HCT116 (cell line): Measurements from ENCODE around the gene HMGXB3. TPM values are rescaled to one million over a fixed set of nuclear protein-coding genes. Genes with fewer than 3 reads are reported as not detected.

Experiments used
- ATAC-seq: fragments of 200-7000 bp; cut with Tn5 transposase; 2 replicates; pipeline ENCODE4 v1.9.1; 2020; ENCODE audit warnings: mild to moderate bottlenecking, moderate library complexity
- Bru-seq: library from RNA; stranded (reverse); fragments of 400-500 nt; gene quantifications from one replicate; lab custom pipeline; 2021; lab: Mats Ljungman, UMichigan
- BruChase-seq, 2 experiments: library from RNA; stranded (reverse); fragments of 400-500 nt; gene quantifications; one replicate each; lab custom pipeline; 2021; lab: Mats Ljungman, UMichigan
- BruUV-seq: library from RNA; stranded (reverse); fragments of 400-500 nt; replicated peaks from 2 replicates; lab custom pipeline; 2021; lab: Mats Ljungman, UMichigan
- CTCF ChIA-PET: fragments of 300-600 bp; sonication (Branson Sonifier 250); formaldehyde crosslinking; loops from one replicate; lab custom pipeline; 2021; ENCODE audit warnings: antibody characterized with exemption; lab: Charles Lee
- POLR2A ChIA-PET: fragments of 300-600, 350-600 bp; sonication (Branson Sonifier 250); formaldehyde crosslinking; loops from one replicate; lab custom pipeline; 2021; ENCODE audit warnings: antibody characterized with exemption; lab: Charles Lee
- RAD21 ChIA-PET, 2 experiments: fragments of 300-600 bp; sonication (Branson Sonifier 250); formaldehyde crosslinking; loops; one replicate each; lab custom pipeline; 2023; ENCODE audit warnings: low total read pairs in 2 of 2; ENCODE audit not compliant: uncharacterized antibody in 2 of 2, unreplicated experiment in 2 of 2, low non-redundant PET in 1 of 2; lab: Charles Lee
- DNase-seq: peaks from one replicate; pipeline ENCODE4 v3.0.0-alpha.2; 2010; ENCODE audit warnings: low read depth, low spot score
- H2AFZ ChIP-seq: fragments of 200-600 bp; shearing (Covaris generic), sonication (generic); 2 replicates; pipeline ENCODE4 v1.6.1; 2017; ENCODE audit warnings: low read depth, mixed run types, mixed read lengths, antibody characterized with exemption, low read length; ENCODE audit not compliant: poor library complexity, severe bottlenecking
- H3K27ac ChIP-seq: 2 replicates; pipeline ENCODE4 v1.5.1; 2012; ENCODE audit warnings: low read depth, low read length
- H3K27me3 ChIP-seq: fragments of 200-600 bp; sonication (generic); 2 replicates; pipeline ENCODE4 v1.6.1; 2016; ENCODE audit warnings: mixed run types, low read length, mixed read lengths; ENCODE audit not compliant: insufficient read depth
- H3K36me3 ChIP-seq, 2 experiments: fragments of 200-500 bp in 1 of 2; fragments of 200-600 bp in 1 of 2; sonication (Bioruptor generic) in 1 of 2; sonication (generic) in 1 of 2; 2 replicates each; pipeline versions ENCODE4 v1.5.1 to v1.6.1; 2014 to 2016; ENCODE audit warnings: low read length in 2 of 2, inconsistent platforms in 1 of 2, mixed read lengths in 1 of 2, mixed run types in 1 of 2; ENCODE audit not compliant: insufficient read depth in 2 of 2, control insufficient read depth in 1 of 2
- H3K4me1 ChIP-seq, 2 experiments: fragments of 200-600 bp in 1 of 2; sonication (generic) in 1 of 2; 2 replicates each; pipeline versions ENCODE4 v1.5.1 to v1.6.1; 2012 to 2017; ENCODE audit warnings: low read length in 2 of 2, inconsistent platforms in 1 of 2, mild to moderate bottlenecking in 1 of 2, mixed read lengths in 1 of 2, mixed run types in 1 of 2, moderate library complexity in 1 of 2; ENCODE audit not compliant: insufficient read depth in 2 of 2, control insufficient read depth in 1 of 2
- H3K4me2 ChIP-seq: fragments of 200-600 bp; sonication (generic); 2 replicates; pipeline ENCODE4 v1.6.1; 2017; ENCODE audit warnings: mixed run types, low read length, mixed read lengths
- H3K4me3 ChIP-seq, 2 experiments: fragments of 200-600 bp in 1 of 2; sonication (generic) in 1 of 2; replicated peaks in 1 of 2; 2 replicates each; pipeline ENCODE4 v1.5.1; 2011 to 2016; ENCODE audit warnings: low read length in 2 of 2, control low read depth in 1 of 2, low read depth in 1 of 2, mild to moderate bottlenecking in 1 of 2, mixed read lengths in 1 of 2, mixed run types in 1 of 2
- H3K79me2 ChIP-seq: fragments of 200-600 bp; sonication (generic); 2 replicates; pipeline ENCODE4 v1.6.1; 2017; ENCODE audit warnings: mild to moderate bottlenecking, mixed run types, low read length, moderate library complexity, mixed read lengths; ENCODE audit not compliant: insufficient read depth
- H3K9ac ChIP-seq: fragments of 200-600 bp; sonication (generic); 2 replicates; pipeline ENCODE4 v1.6.1; 2016; ENCODE audit warnings: low read length, mixed read lengths
- H3K9me2 ChIP-seq: fragments of 200-600 bp; sonication (generic), shearing (Covaris generic); 2 replicates; pipeline ENCODE4 v1.6.1; 2017; ENCODE audit warnings: mixed run types, mild to moderate bottlenecking, moderate library complexity; ENCODE audit not compliant: insufficient read depth
- H3K9me3 ChIP-seq, 2 experiments: fragments of 200-500 bp in 1 of 2; fragments of 200-600 bp in 1 of 2; sonication (Bioruptor generic) in 1 of 2; sonication (generic) in 1 of 2; 2 replicates each; pipeline ENCODE4 v1.6.1; 2014 to 2017; ENCODE audit warnings: low read length in 2 of 2, mixed read lengths in 2 of 2, inconsistent platforms in 1 of 2, low read depth in 1 of 2, mild to moderate bottlenecking in 1 of 2, mixed run types in 1 of 2, moderate library complexity in 1 of 2; ENCODE audit not compliant: control insufficient read depth in 1 of 2, insufficient read depth in 1 of 2
- H4K20me1 ChIP-seq: fragments of 200-600 bp; sonication (generic), shearing (Covaris generic); 2 replicates; pipeline ENCODE4 v1.6.1; 2017; ENCODE audit warnings: mixed run types, mild to moderate bottlenecking, moderate library complexity; ENCODE audit not compliant: insufficient read depth
- EZH2phosphoT487 ChIP-seq: fragments of 200-600 bp; IDR thresholded peaks from 2 replicates; pipeline ENCODE4 v1.6.1; 2018; ENCODE audit warnings: antibody characterized with exemption, borderline replicate concordance
- JUND ChIP-seq: IDR thresholded peaks from 2 replicates; pipeline ENCODE4 v1.6.1; 2012
- POLR2AphosphoS5 ChIP-seq: IDR thresholded peaks from 2 replicates; pipeline ENCODE4 v1.6.1; 2011; ENCODE audit warnings: mild to moderate bottlenecking, low read depth, low read length, moderate library complexity
- TCF7L2 ChIP-seq: IDR thresholded peaks from 2 replicates; pipeline ENCODE4 v1.7.0; 2011; ENCODE audit warnings: borderline replicate concordance, inconsistent platforms; ENCODE audit not compliant: insufficient read depth, insufficient read length; ENCODE audit errors: extremely low read depth
- YY1 ChIP-seq: IDR thresholded peaks from 2 replicates; pipeline ENCODE4 v1.6.1; 2011; ENCODE audit warnings: low read length, low read depth, moderate library complexity, mild to moderate bottlenecking; ENCODE audit not compliant: insufficient replicate concordance; ENCODE audit errors: extremely low read depth
- ZBTB33 ChIP-seq: IDR thresholded peaks from 2 replicates; pipeline ENCODE4 v1.6.1; 2011; ENCODE audit warnings: mild to moderate bottlenecking, low read length, moderate library complexity; ENCODE audit not compliant: insufficient replicate concordance; ENCODE audit errors: extremely low read depth
- ZFX ChIP-seq: fragments of 450-650 bp; IDR thresholded peaks from 2 replicates; pipeline ENCODE4 v1.6.1; 2017
- intact Hi-C: fragments of 100-400 bp; cut with micrococcal nuclease; formaldehyde crosslinking; loops from 2 replicates; pipeline ENCODE4 v1.10.0; 2022
- long read RNA-seq: library from polyadenylated mRNA; unstranded; transcript quantifications from one replicate; pipeline ENCODE4 v2.0.0, GENCODE V29; 2021; ENCODE audit not compliant: unreplicated experiment
- polyA plus RNA-seq: library from polyadenylated mRNA; unstranded; fragments of >200 nt; gene quantifications from 2 replicates; pipeline ENCODE4 v1.2.1, GENCODE V29; 2012; ENCODE audit warnings: missing spikeins
- total RNA-seq: library from RNA; stranded (reverse); gene quantifications from one replicate; pipeline ENCODE4 v1.2.1, GENCODE V29; 2021; ENCODE audit not compliant: unreplicated experiment

Gene HMGXB3
- total RNA-seq = 41.8 TPM
- polyA plus RNA-seq = 32.6 and 33.9 TPM in 2 replicates
- Bru-seq, nascent RNA = percentile 88 among the genes with signal in this experiment
- percentile 77 among the genes with signal in this experiment for BruChase-seq, experiment 1, labeled RNA remaining after a 6-hour chase
- percentile 82 among the genes with signal in this experiment for BruChase-seq, experiment 2, labeled RNA remaining after a 2-hour chase
- long read RNA-seq, full-length matches to known transcripts = 25 of 90 reads
- long read RNA-seq, partial matches to known transcripts = 51 of 90 reads
- long read RNA-seq, other reads (novel, unspliced or antisense) = 14 of 90 reads

DNA sequence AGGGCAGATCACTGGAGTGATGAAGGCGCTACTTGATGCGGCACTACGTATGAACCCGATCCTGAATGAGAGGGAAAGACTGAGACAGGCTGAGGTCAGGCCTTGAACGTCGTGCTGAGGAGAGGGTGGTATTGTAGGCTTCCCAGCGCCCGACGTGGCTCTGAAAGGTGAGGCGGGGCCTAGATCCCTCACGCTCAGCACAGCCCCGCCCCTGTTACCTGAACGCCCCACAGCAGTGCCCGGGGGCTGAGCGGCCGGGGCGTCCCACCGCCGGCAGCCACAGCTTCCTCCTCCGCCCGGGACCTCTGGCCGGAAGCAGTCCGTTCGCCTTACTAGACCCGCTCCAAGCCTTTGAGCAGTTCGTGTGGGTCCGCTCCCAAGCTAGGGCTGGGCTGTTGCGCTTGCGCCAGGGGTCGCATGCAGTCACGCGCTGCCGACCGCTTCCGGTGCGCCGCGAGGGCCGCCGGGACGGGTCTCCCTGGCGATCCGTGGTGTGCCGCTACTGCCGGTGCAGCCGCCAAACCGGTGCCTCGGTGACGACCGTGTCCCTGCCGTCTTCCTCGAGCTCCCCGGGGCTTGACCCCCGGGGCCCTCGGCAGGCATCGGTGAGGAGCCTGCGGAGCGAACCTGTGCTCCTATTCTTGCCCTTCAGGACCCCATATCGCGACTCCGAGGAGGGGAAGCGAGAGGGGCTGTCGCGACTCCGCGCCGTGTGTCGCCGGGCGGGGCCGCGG lies at the start of gene HMGXB3, which contains the start of gene TIGD6:
TSS of gene HMGXB3 (plus strand) at position 484 of the 734 bp plus-strand sequence. CDS start 4,114 bp downstream, outside the sequence.
TSS of gene TIGD6 (minus strand) at position 399 of the 734 bp plus-strand sequence. CDS start 4,306 bp downstream, outside the sequence.
- BruUV-seq = no TSS peak

More for the DNA sequence above, at the start of gene HMGXB3, which contains the start of gene TIGD6:
- ChIA-PET RAD21 (interaction anchor here (0.6 to 1.3 kb wide), 3 partner anchors 22 to 40 kb away, joined by 3 to 4 read pairs (median 3); partner anchors contain the start of gene SLC26A2 (in 1 of the 2)), CTCF (interaction anchor here (0.6 to 1.9 kb wide), 5 partner anchors 9 to 168 kb away, joined by 4 to 13 read pairs (median 4); no protein-coding TSS in a partner anchor), POLR2A (interaction anchor here (0.8 to 1.8 kb wide), 6 partner anchors 18 to 450 kb away, joined by 3 to 9 read pairs (median 3); partner anchors contain the start of genes RPS14 and SLC26A2)
- Histone ChIP-seq H3K79me2 (peaks cover 48% of the 10 kb centered on the region), H3K27ac (peak within 1 kb of the TSS; percentile 87), H4K20me1 (no peaks in the 10 kb centered on the region), H3K4me2 (peak within 1 kb of the TSS; percentile 75), H3K9me2 (no peaks in the 10 kb centered on the region), H3K9me3 (no peaks in the 10 kb centered on the region), H3K27me3 (no peaks in the 10 kb centered on the region), H3K36me3 (peaks cover 5 to 6% of the 10 kb centered on the region in 2 experiments; a peak in 3 of 4 replicates), H2AFZ (peak within 1 kb of the TSS; percentile 1), H3K4me3 (peak within 1 kb of the TSS; percentile 95 to 98), H3K4me1 (peaks cover 9 to 26% of the 10 kb centered on the region in 2 experiments; a peak in 3 of 4 replicates), H3K9ac (peak within 1 kb of the TSS; percentile 96)
- peak; percentile 91 for DNase-seq
- intact Hi-C loops = loop anchor here (2.0 to 10.0 kb wide), 3 partner anchors 122 to 354 kb away; partner anchors contain the start of gene TCOF1
- peak; percentile 75 for TF ChIP-seq TCF7L2
- no peak for TF ChIP-seq EZH2phosphoT487
- no peak for TF ChIP-seq JUND
- TF ChIP-seq ZBTB33 = no peak
- TF ChIP-seq ZFX = peak; percentile 59
- peak; percentile 66 for TF ChIP-seq YY1
- peak; percentile 95 for TF ChIP-seq POLR2AphosphoS5
- peak; percentile 91 for ATAC-seq
